Natural killer cell (primary cell): ENCODE results near the gene TP53I13. TPM values are rescaled to one million over a fixed set of nuclear protein-coding genes. Genes with fewer than 3 reads are reported as not detected.

Source experiments
- ATAC-seq, 3 donors: fragments of 150-1000 bp in 2 of 3; fragments of 200-7000 bp in 1 of 3; cut with Tn5 transposase; 1 replicate in 1 of 3; 2 replicates in 2 of 3; pipeline ENCODE4 v1.10.0; 2021; ENCODE audit warnings: mild to moderate bottlenecking in 2 of 3, moderate library complexity in 2 of 3
- DNase-seq, 2 donors: peaks; one replicate each; pipeline versions ENCODE4 v3.0.0 to v3.0.0-alpha.2; 2013 to 2021; ENCODE audit warnings: mixed read lengths in 1 of 2
- H3K27ac ChIP-seq: one replicate; pipeline ENCODE4 v1.5.1; 2013; ENCODE audit warnings: mild to moderate bottlenecking, low read length
- H3K27me3 ChIP-seq: one replicate; pipeline ENCODE4 v1.6.1; 2013; ENCODE audit warnings: low read length; ENCODE audit not compliant: control insufficient read depth, insufficient read depth
- H3K36me3 ChIP-seq: one replicate; pipeline ENCODE4 v1.6.1; 2013; ENCODE audit warnings: low read length; ENCODE audit not compliant: control insufficient read depth, insufficient read depth
- H3K4me1 ChIP-seq: one replicate; pipeline ENCODE4 v1.6.1; 2013; ENCODE audit warnings: low read length; ENCODE audit not compliant: control insufficient read depth, insufficient read depth
- H3K4me3 ChIP-seq: one replicate; pipeline ENCODE4 v1.5.1; 2013; ENCODE audit warnings: low read length
- H3K9me3 ChIP-seq: one replicate; pipeline ENCODE4 v1.6.1; 2013; ENCODE audit warnings: low read length; ENCODE audit not compliant: control insufficient read depth, insufficient read depth
- H3K27ac Mint-ChIP-seq, 2 donors: one replicate each; pipeline ENCODE4 v1.8.0; 2022; ENCODE audit warnings: mild to moderate bottlenecking in 2 of 2, mixed read lengths in 2 of 2, moderate library complexity in 1 of 2
- H3K27me3 Mint-ChIP-seq, 2 donors: one replicate each; pipeline ENCODE4 v1.8.0; 2022; ENCODE audit warnings: low read depth in 2 of 2, mixed read lengths in 2 of 2
- H3K36me3 Mint-ChIP-seq: one replicate; pipeline ENCODE4 v1.8.0; 2022; ENCODE audit warnings: mixed read lengths
- H3K4me1 Mint-ChIP-seq, 2 donors: one replicate each; pipeline ENCODE4 v1.8.0; 2022; ENCODE audit warnings: mixed read lengths in 2 of 2
- H3K4me3 Mint-ChIP-seq: one replicate; pipeline ENCODE4 v1.8.0; 2022; ENCODE audit warnings: mild to moderate bottlenecking, moderate library complexity, mixed read lengths
- H3K9me3 Mint-ChIP-seq, 2 donors: one replicate each; pipeline ENCODE4 v1.8.0; 2022; ENCODE audit warnings: mixed read lengths in 2 of 2
- WGBS: methylation state at CpG from one replicate; pipeline ENCODE4 v1.1.7; 2013; ENCODE audit warnings: missing lambda C conversion rate; ENCODE audit not compliant: insufficient coverage; 5-methylcytosine and 5-hydroxymethylcytosine counted together
- intact Hi-C: fragments of 100-400 bp; cut with micrococcal nuclease; formaldehyde crosslinking; loops from one replicate; pipeline ENCODE4 v1.14.2; 2022
- total RNA-seq, 4 donors: library from RNA; stranded (reverse); fragments of 120-200 nt in 1 of 4; gene quantifications; one replicate each; pipeline versions ENCODE4 v1.2.3 to v1.2.4, GENCODE V29; 2013 to 2022
- TF ChIP-seq, protein P1 (sequence below): fragments of 200-600 bp; IDR thresholded peaks from one replicate; pipeline ENCODE4 v1.8.0; 2022; ENCODE audit warnings: antibody characterized with exemption

TP53I13 gene
- total RNA-seq, 3 donors from 2014 or later (not counting 1 experiment from before 2014, with no cell fraction given), result 122 to 148 (median 148) TPM

DNA sequence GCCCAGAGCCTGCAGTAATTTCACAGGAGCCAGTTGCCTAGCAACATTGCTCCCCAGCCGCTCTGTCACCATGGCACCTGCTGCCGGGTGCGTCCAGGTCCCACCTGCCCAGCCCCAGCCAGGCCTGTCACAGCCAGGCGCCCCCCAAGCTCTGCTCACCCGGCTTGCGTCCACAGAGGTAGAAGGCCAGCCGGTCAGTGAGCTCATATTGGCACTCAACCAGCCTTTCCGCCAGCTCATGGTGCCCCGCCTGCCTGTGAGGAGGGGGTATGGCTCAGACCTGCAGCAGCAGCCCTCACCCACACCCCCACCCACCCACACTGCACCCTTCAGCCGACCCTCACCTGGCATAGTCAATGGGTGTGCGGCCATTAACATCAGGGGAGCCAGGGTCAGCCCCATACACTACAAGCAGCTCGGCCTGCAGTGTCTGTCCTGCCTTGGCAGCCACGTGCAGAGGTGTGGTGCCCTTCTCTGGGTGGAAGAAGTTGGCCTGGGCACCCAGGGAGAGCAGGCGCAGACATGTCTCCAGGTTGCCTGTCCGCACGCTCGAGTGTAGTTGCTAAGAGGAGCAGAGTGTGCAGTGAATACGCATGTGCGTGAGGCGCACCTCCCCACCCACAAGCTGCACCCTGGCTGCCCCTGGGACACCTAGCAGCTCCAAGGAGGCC, 13.2 kb downstream of the TP53I13 start:
- no peaks in the 10 kb centered on the region for H3K9me3 ChIP-seq
- H3K4me1 ChIP-seq, result peaks cover 30% of the 10 kb centered on the region
- H3K27ac ChIP-seq, result no peak overlapping the region
- no peak overlapping the region for H3K4me3 Mint-ChIP-seq
- ATAC-seq (no peak), DNase-seq (no peak)
- no peaks in the 10 kb centered on the region for H3K27me3 ChIP-seq
- H3K36me3 ChIP-seq, result peaks cover 46% of the 10 kb centered on the region
- no peaks in the 10 kb centered on the region for H3K9me3 Mint-ChIP-seq
- no peaks in the 10 kb centered on the region for H3K36me3 Mint-ChIP-seq
- WGBS, result 95% methylated on average over 19 of the region's 20 CpGs
- no peak overlapping the region for H3K4me3 ChIP-seq
- H3K4me1 Mint-ChIP-seq, result peaks cover 9 to 30% of the 10 kb centered on the region in 2 donors
- H3K27me3 Mint-ChIP-seq, result no peaks in the 10 kb centered on the region
- no peak overlapping the region for H3K27ac Mint-ChIP-seq
- TF ChIP-seq, protein P1, sequence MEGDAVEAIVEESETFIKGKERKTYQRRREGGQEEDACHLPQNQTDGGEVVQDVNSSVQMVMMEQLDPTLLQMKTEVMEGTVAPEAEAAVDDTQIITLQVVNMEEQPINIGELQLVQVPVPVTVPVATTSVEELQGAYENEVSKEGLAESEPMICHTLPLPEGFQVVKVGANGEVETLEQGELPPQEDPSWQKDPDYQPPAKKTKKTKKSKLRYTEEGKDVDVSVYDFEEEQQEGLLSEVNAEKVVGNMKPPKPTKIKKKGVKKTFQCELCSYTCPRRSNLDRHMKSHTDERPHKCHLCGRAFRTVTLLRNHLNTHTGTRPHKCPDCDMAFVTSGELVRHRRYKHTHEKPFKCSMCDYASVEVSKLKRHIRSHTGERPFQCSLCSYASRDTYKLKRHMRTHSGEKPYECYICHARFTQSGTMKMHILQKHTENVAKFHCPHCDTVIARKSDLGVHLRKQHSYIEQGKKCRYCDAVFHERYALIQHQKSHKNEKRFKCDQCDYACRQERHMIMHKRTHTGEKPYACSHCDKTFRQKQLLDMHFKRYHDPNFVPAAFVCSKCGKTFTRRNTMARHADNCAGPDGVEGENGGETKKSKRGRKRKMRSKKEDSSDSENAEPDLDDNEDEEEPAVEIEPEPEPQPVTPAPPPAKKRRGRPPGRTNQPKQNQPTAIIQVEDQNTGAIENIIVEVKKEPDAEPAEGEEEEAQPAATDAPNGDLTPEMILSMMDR, result no peak
- intact Hi-C loops, result no loop called here

DNA sequence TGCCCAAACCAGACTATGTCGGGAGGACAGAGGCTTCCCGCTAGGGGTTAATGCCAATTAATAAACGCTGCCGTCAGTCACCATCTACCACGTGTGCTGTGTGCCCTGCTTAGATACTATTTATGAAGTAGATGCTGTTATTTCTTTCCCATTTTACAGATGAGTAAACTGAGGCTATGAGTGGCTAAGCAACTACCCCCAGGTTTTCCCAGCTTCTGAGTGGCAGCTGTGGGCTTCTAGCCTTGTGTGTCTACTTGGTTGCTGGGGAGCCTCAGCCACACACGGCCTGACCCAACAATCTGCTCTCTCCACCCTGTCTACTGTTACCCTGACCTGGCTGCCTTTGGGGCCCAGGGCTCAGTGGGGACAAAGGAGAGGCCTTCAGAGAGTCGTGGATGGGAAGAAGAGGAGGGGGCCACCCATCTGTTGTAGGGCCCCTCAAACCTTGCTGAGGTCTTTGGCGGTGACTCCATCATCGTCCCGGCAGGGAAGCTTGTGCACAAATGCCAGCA, 13.8 kb downstream of the TP53I13 start:
- peaks cover 40% of the 10 kb centered on the region for H3K36me3 ChIP-seq

DNA sequence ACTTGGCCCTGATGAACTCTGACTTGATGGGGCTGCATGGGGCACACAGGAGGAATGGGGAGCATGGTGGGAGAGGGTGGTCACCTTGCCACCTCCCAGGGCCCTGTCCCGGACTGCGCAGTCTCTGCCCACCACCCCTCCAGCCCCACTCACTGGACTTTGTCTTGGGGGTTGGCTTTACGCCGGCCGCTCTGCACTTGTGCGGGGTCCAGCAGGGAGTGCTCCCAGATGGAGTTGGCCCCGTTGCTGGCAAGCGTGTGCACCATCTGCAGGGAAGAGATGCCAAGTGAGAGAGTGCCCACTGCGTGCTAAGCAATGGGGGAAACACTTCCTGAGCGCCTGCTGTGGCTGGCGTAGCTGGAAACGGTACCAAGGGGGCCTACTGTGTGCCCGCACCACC, 14.3 kb downstream of the TP53I13 start:
- H3K27me3 ChIP-seq, result no peaks in the 10 kb centered on the region
- H3K4me1 Mint-ChIP-seq, result peaks cover 13 to 37% of the 10 kb centered on the region in 2 donors
- peaks cover 36% of the 10 kb centered on the region for H3K36me3 ChIP-seq
- H3K27ac Mint-ChIP-seq, result no peak overlapping the region
- H3K9me3 Mint-ChIP-seq, result no peaks in the 10 kb centered on the region
- no peaks in the 10 kb centered on the region for H3K27me3 Mint-ChIP-seq
- H3K36me3 Mint-ChIP-seq, result no peaks in the 10 kb centered on the region
- intact Hi-C loops, result no loop called here
- WGBS, result 96% methylated on average over 13 of the region's 13 CpGs
- peaks cover 40% of the 10 kb centered on the region for H3K4me1 ChIP-seq
- H3K27ac ChIP-seq, result no peak overlapping the region
- no peak for DNase-seq
- ATAC-seq, result no peak
- no peak overlapping the region for H3K4me3 ChIP-seq
- TF ChIP-seq, protein P1, result no peak
- H3K4me3 Mint-ChIP-seq, result no peak overlapping the region
- no peaks in the 10 kb centered on the region for H3K9me3 ChIP-seq

More for the DNA sequence above, 13.8 kb downstream of the TP53I13 start:
- intact Hi-C loops, result no loop called here
- no peak overlapping the region for H3K4me3 Mint-ChIP-seq
- no peaks in the 10 kb centered on the region for H3K27me3 ChIP-seq
- H3K36me3 Mint-ChIP-seq, result no peaks in the 10 kb centered on the region
- no peaks in the 10 kb centered on the region for H3K9me3 ChIP-seq
- no peak for DNase-seq
- no peak overlapping the region for H3K27ac ChIP-seq
- ATAC-seq, result no peak
- peaks cover 36% of the 10 kb centered on the region for H3K4me1 ChIP-seq
- H3K27me3 Mint-ChIP-seq, result no peaks in the 10 kb centered on the region
- H3K9me3 Mint-ChIP-seq, result no peaks in the 10 kb centered on the region
- H3K4me1 Mint-ChIP-seq, result peaks cover 9 to 32% of the 10 kb centered on the region in 2 donors
- TF ChIP-seq, protein P1, result no peak
- WGBS, result 96% methylated on average over 10 of the region's 10 CpGs
- H3K4me3 ChIP-seq, result no peak overlapping the region
- no peak overlapping the region for H3K27ac Mint-ChIP-seq
